Heart left ventricle (tissue), 16 donors: ENCODE data around the gene RFXAP. TPM values are rescaled to one million over a fixed set of nuclear protein-coding genes. Genes with fewer than 3 reads are reported as not detected.

Experiments
- ATAC-seq, 4 donors: fragments of 200-7000 bp; cut with Tn5 transposase; one replicate each; pipeline ENCODE4 v1.9.1; 2020 to 2022; ENCODE audit warnings: moderate library complexity in 4 of 4, mild to moderate bottlenecking in 3 of 4, moderate number of reproducible peaks in 1 of 4
- DNase-seq, 5 donors: peaks; one replicate each; pipeline ENCODE4 v3.0.0-alpha.2; 2020
- H3K27ac ChIP-seq, 12 donors: fragments of 200-600 bp; sonication (generic) in 4 of 12; one replicate each; pipeline versions ENCODE4 v1.5.0 to v1.8.0; 2016 to 2022; ENCODE audit warnings: mild to moderate bottlenecking in 2 of 12
- H3K27me3 ChIP-seq, 9 donors: fragments of 200-600 bp; sonication (generic) in 2 of 9; one replicate each; pipeline versions ENCODE4 v1.5.1 to v1.8.0; 2016 to 2022; ENCODE audit warnings: mild to moderate bottlenecking in 3 of 9
- H3K36me3 ChIP-seq, 9 donors: fragments of 200-600 bp; sonication (generic) in 2 of 9; one replicate each; pipeline versions ENCODE4 v1.5.0 to v1.8.0; 2018 to 2022; ENCODE audit warnings: mild to moderate bottlenecking in 2 of 9
- H3K4me1 ChIP-seq, 12 donors: fragments of 200-600 bp; sonication (generic) in 4 of 12; one replicate each; pipeline versions ENCODE4 v1.5.0 to v1.8.0; 2016 to 2022; ENCODE audit warnings: mild to moderate bottlenecking in 3 of 12
- H3K4me3 ChIP-seq, 12 donors: fragments of 200-600 bp; sonication (generic) in 4 of 12; one replicate each; pipeline versions ENCODE4 v1.5.0 to v1.8.0; 2017 to 2022; ENCODE audit warnings: mild to moderate bottlenecking in 9 of 12, moderate library complexity in 4 of 12
- H3K9me3 ChIP-seq, 12 donors: fragments of 200-600 bp; sonication (generic) in 4 of 12; one replicate each; pipeline versions ENCODE4 v1.5.0 to v1.8.0; 2016 to 2022; ENCODE audit warnings: mild to moderate bottlenecking in 1 of 12
- CTCF ChIP-seq, 12 donors: fragments of 200-600 bp; sonication (generic) in 4 of 12; IDR thresholded peaks; one replicate each; pipeline versions ENCODE4 v1.5.0 to v1.8.0; 2018 to 2022; ENCODE audit warnings: antibody characterized with exemption in 12 of 12, mild to moderate bottlenecking in 5 of 12
- POLR2A ChIP-seq, 2 donors: fragments of 450-650 bp; IDR thresholded peaks; one replicate each; pipeline ENCODE4 v1.6.1; 2017; ENCODE audit warnings: antibody characterized with exemption in 2 of 2, mild to moderate bottlenecking in 2 of 2, moderate library complexity in 2 of 2
- WGBS, 4 donors: extraction: QIAGEN DNeasy Blood & Tissue Kit in 2 of 4; methylation state at CpG; one replicate each; pipeline versions ENCODE4 v1.1.5 to v1.1.7; 2013 to 2018; 5-methylcytosine and 5-hydroxymethylcytosine counted together
- intact Hi-C, 10 donors: fragments of 100-400 bp; cut with DNase I; formaldehyde crosslinking; loops; one replicate each; pipeline versions ENCODE4 v1.11.1 to v1.14.2; 2022
- polyA plus RNA-seq, 2 donors: library from polyadenylated mRNA; stranded (reverse); fragments of 200-250 nt; gene quantifications; one replicate each; pipeline ENCODE4 v1.2.3, GENCODE V29; 2013
- total RNA-seq, 9 donors: library from RNA; depleted of rRNA in 2 of 9; stranded (reverse); fragments of >200 nt in 2 of 9; fragmentation: NEBNext Ultra II Directional in 3 of 9; extraction: Animal tissue kit (Norgen Biotek cat#: 25700) in 3 of 9; gene quantifications; one replicate each; pipeline versions ENCODE4 v1.1.0 to v1.2.4, GENCODE V29; 2016 to 2023
- donor health status: ischemic (EF 13 %, LVEDD 7.1; RV severe dilation, severe dysfunction).
- donor health status: healthy with polysubstance abuse.
- donor health status: DM: no; HTN: yes; CAD: no.
- donor health status: DM: no; HTN: no; CAD: no.
- donor health status: ischemic (EF 25% LVEDD 6.9; RV normal size, moderate dysfunction).
- donor health status: ischemic (EF 25% LVEDD 5.7; RV mildly dilated, moderate dysfunction).
- donor health status: healthy.
- donor health status: DM: yes; HTN: yes; CAD: no.
- donor health status: ischemic (EF 35%, LVEDD 5.7; RV mildly dilated, moderate dysfunction).
- donor health status: nonischemic (EF 11% LVEDD 7.7; RV severe dilation, severe dysfunction).
- donor health status: DM: yes; HTN: yes; CAD: no.
- donor health status: PGD.
- donor health status: ischemic (EF 29% LVEDD 5.4; RV normal size, mild dysfunction).
- donor health status: nonischemic (EF 23%, LVEDD 6.1; RV moderate dilation, normal function).

Gene RFXAP
- total and polyA plus RNA-seq, 11 donors: 1.0 to 5.2 (median 3.6) TPM

- no peaks in the 10 kb centered on the region for H3K9me3 ChIP-seq
- no peak overlapping the region for H3K4me3 ChIP-seq
- ATAC-seq (no peak), DNase-seq (no peak)
- H3K36me3 ChIP-seq: no peaks in the 10 kb centered on the region
- no peaks in the 10 kb centered on the region for H3K4me1 ChIP-seq
- TF ChIP-seq CTCF (IDR thresholded peaks at IDR 0.05): no peak
- no peak for TF ChIP-seq POLR2A (IDR thresholded peaks at IDR 0.05)
- intact Hi-C loops: no loop called here
- H3K27ac ChIP-seq: no peak overlapping the region
- no peaks in the 10 kb centered on the region for H3K27me3 ChIP-seq
- WGBS, 4 donors: 77 to 93% (median 89%) methylated on average over 6 of the region's 6 CpGs
These were observed 14.4 kb upstream of the RFXAP start for GRCh38 chr13:36804588-36804987.

GRCh38 chr13:36806102-36806501 lies 12.9 kb upstream of the RFXAP start:
- Histone ChIP-seq H3K4me3 (no peak overlapping the region), H3K36me3 (no peaks in the 10 kb centered on the region), H3K4me1 (no peaks in the 10 kb centered on the region), H3K27me3 (no peaks in the 10 kb centered on the region), H3K9me3 (no peaks in the 10 kb centered on the region), H3K27ac (no peak overlapping the region)
- TF ChIP-seq POLR2A (IDR thresholded peaks at IDR 0.05): no peak
- TF ChIP-seq CTCF (IDR thresholded peaks at IDR 0.05): no peak
- intact Hi-C loops: no loop called here
- 95 to 97% (median 97%) methylated on average over 2 of the region's 2 CpGs for WGBS, 4 donors
- no peak for ATAC-seq
- DNase-seq: no peak

GRCh38 chr13:36807616-36808015 lies 11.4 kb upstream of the RFXAP start:
- Histone ChIP-seq H3K4me3 (no peak overlapping the region), H3K36me3 (no peaks in the 10 kb centered on the region), H3K27ac (no peak overlapping the region), H3K27me3 (no peaks in the 10 kb centered on the region), H3K9me3 (no peaks in the 10 kb centered on the region), H3K4me1 (no peaks in the 10 kb centered on the region)
- intact Hi-C loops: no loop called here
- TF ChIP-seq CTCF (IDR thresholded peaks at IDR 0.05) (no peak), POLR2A (IDR thresholded peaks at IDR 0.05) (no peak)
- DNase-seq (no peak), ATAC-seq (no peak)
- WGBS, 4 donors: 75 to 87% (median 85%) methylated on average over 2 of the region's 2 CpGs

- H3K4me1 ChIP-seq: peaks cover 0 to 7% (median 1%) of the 10 kb centered on the region in 12 donors
- H3K27me3 ChIP-seq: no peaks in the 10 kb centered on the region
- TF ChIP-seq POLR2A (IDR thresholded peaks at IDR 0.05) (no peak), CTCF (IDR thresholded peaks at IDR 0.05) (no peak)
- H3K9me3 ChIP-seq: no peaks in the 10 kb centered on the region
- ATAC-seq (no peak), DNase-seq (no peak)
- no peak overlapping the region for H3K27ac ChIP-seq
- no peak overlapping the region for H3K4me3 ChIP-seq
- no peaks in the 10 kb centered on the region for H3K36me3 ChIP-seq
- 95 to 100% (median 97%) methylated on average over 1 of the region's 1 CpG for WGBS, 4 donors
- intact Hi-C loops: no loop called here
These were observed 5.8 kb upstream of the RFXAP start for GRCh38 chr13:36813225-36813624.
